Muscle layer of colon (tissue), 2 donors: ENCODE results near the gene TPST1.

Source experiments
- H3K27ac ChIP-seq: one replicate; pipeline ENCODE4 v1.7.0; 2013; ENCODE audit warnings: low read depth, mild to moderate bottlenecking, low read length, moderate library complexity
- H3K27me3 ChIP-seq, 2 donors: one replicate each; pipeline ENCODE4 v1.7.0; 2013; ENCODE audit warnings: low read length in 2 of 2, mild to moderate bottlenecking in 2 of 2; ENCODE audit not compliant: insufficient read depth in 2 of 2, control insufficient read depth in 1 of 2
- H3K36me3 ChIP-seq: one replicate; pipeline ENCODE4 v1.7.0; 2013; ENCODE audit warnings: mild to moderate bottlenecking, low read length; ENCODE audit not compliant: insufficient read depth
- H3K4me1 ChIP-seq: one replicate; pipeline ENCODE4 v1.7.0; 2013; ENCODE audit warnings: mild to moderate bottlenecking, low read length; ENCODE audit not compliant: insufficient read depth
- H3K4me3 ChIP-seq, 2 donors: one replicate each; pipeline ENCODE4 v1.7.0; 2013; ENCODE audit warnings: low read length in 2 of 2, low read depth in 1 of 2, mild to moderate bottlenecking in 1 of 2, moderate library complexity in 1 of 2
- H3K9ac ChIP-seq: one replicate; pipeline ENCODE4 v1.7.0; 2013; ENCODE audit warnings: low read length
- H3K9me3 ChIP-seq: one replicate; pipeline ENCODE4 v1.7.0; 2013; ENCODE audit warnings: mild to moderate bottlenecking, low read length
- donor health status: abdominal sarcoma.
- donor health status: Adenocarcinoma of cecum.

The TPST1 gene

GRCh38 chr7:66189695-66190503 is 15.2 kb upstream of the TPST1 start:
- Histone ChIP-seq H3K9ac (no peak overlapping the region), H3K27me3 (no peaks in the 10 kb centered on the region), H3K27ac (no peak overlapping the region), H3K4me1 (no peaks in the 10 kb centered on the region), H3K4me3 (no peak overlapping the region), H3K36me3 (no peaks in the 10 kb centered on the region), H3K9me3 (no peaks in the 10 kb centered on the region)

- Histone ChIP-seq H3K4me3 (no peak overlapping the region), H3K27ac (no peak overlapping the region), H3K9ac (no peak overlapping the region), H3K4me1 (no peaks in the 10 kb centered on the region), H3K9me3 (no peaks in the 10 kb centered on the region), H3K27me3 (no peaks in the 10 kb centered on the region), H3K36me3 (no peaks in the 10 kb centered on the region)
Observed at GRCh38 chr7:66190504-66190857, 14.7 kb upstream of the TPST1 start.

- Histone ChIP-seq H3K27me3 (no peaks in the 10 kb centered on the region), H3K4me1 (no peaks in the 10 kb centered on the region), H3K4me3 (no peak overlapping the region), H3K9ac (no peak overlapping the region), H3K36me3 (no peaks in the 10 kb centered on the region), H3K9me3 (no peaks in the 10 kb centered on the region), H3K27ac (no peak overlapping the region)
Observed at GRCh38 chr7:66193146-66193725, 11.9 kb upstream of the TPST1 start.

- H3K9me3 ChIP-seq = no peaks in the 10 kb centered on the region
- no peaks in the 10 kb centered on the region for H3K27me3 ChIP-seq
- no peaks in the 10 kb centered on the region for H3K4me1 ChIP-seq
- no peak overlapping the region for H3K9ac ChIP-seq
- no peak overlapping the region for H3K27ac ChIP-seq
- no peaks in the 10 kb centered on the region for H3K36me3 ChIP-seq
- H3K4me3 ChIP-seq = no peak overlapping the region
Observed at GRCh38 chr7:66198469-66198868, 6.7 kb upstream of the TPST1 start.

GRCh38 chr7:66198956-66199355 is 6.2 kb upstream of the TPST1 start:
- Histone ChIP-seq H3K9ac (no peak overlapping the region), H3K27ac (no peak overlapping the region), H3K9me3 (no peaks in the 10 kb centered on the region), H3K36me3 (no peaks in the 10 kb centered on the region), H3K27me3 (no peaks in the 10 kb centered on the region), H3K4me1 (no peaks in the 10 kb centered on the region), H3K4me3 (no peak overlapping the region)

GRCh38 chr7:66202441-66202840 is 2.7 kb upstream of the TPST1 start:
- Histone ChIP-seq H3K4me1 (peaks cover 13% of the 10 kb centered on the region), H3K36me3 (no peaks in the 10 kb centered on the region), H3K9me3 (no peaks in the 10 kb centered on the region), H3K27me3 (no peaks in the 10 kb centered on the region), H3K9ac (no peak overlapping the region), H3K4me3 (no peak overlapping the region), H3K27ac (no peak overlapping the region)

- Histone ChIP-seq H3K27me3 (no peaks in the 10 kb centered on the region), H3K4me3 (peak overlapping the region; percentile 84 to 93), H3K9ac (peak overlapping the region; percentile 45), H3K36me3 (no peaks in the 10 kb centered on the region), H3K9me3 (no peaks in the 10 kb centered on the region), H3K4me1 (peaks cover 13% of the 10 kb centered on the region), H3K27ac (peak overlapping the region; percentile 19)
Observed at GRCh38 chr7:66205741-66206090, 582 bp downstream of the TPST1 start.

GRCh38 chr7:66206119-66206933 is 1.2 kb downstream of the TPST1 start:
- no peaks in the 10 kb centered on the region for H3K9me3 ChIP-seq
- peak overlapping the region; percentile 84 to 93 for H3K4me3 ChIP-seq
- no peaks in the 10 kb centered on the region for H3K36me3 ChIP-seq
- H3K27ac ChIP-seq = no peak overlapping the region
- peak overlapping the region; percentile 45 for H3K9ac ChIP-seq
- H3K27me3 ChIP-seq = no peaks in the 10 kb centered on the region
- peaks cover 13% of the 10 kb centered on the region for H3K4me1 ChIP-seq

- Histone ChIP-seq H3K27ac (no peak overlapping the region), H3K4me3 (peak overlapping the region in 1 of 2 donors; percentile 84), H3K9me3 (no peaks in the 10 kb centered on the region), H3K9ac (no peak overlapping the region), H3K4me1 (peaks cover 13% of the 10 kb centered on the region), H3K36me3 (no peaks in the 10 kb centered on the region), H3K27me3 (no peaks in the 10 kb centered on the region)
Observed at GRCh38 chr7:66206934-66207240, 1.8 kb downstream of the TPST1 start.

- no peak overlapping the region for H3K27ac ChIP-seq
Observed at GRCh38 chr7:66207540-66207939, 2.4 kb downstream of the TPST1 start.

GRCh38 chr7:66211429-66211828 is 6.3 kb downstream of the TPST1 start:
- Histone ChIP-seq H3K27ac (no peak overlapping the region), H3K36me3 (no peaks in the 10 kb centered on the region), H3K4me1 (peaks cover under 1% of the 10 kb centered on the region), H3K27me3 (no peaks in the 10 kb centered on the region), H3K4me3 (no peak overlapping the region), H3K9me3 (no peaks in the 10 kb centered on the region), H3K9ac (no peak overlapping the region)

More at GRCh38 chr7:66207540-66207939, 2.4 kb downstream of the TPST1 start:
- Histone ChIP-seq H3K36me3 (no peaks in the 10 kb centered on the region), H3K9me3 (no peaks in the 10 kb centered on the region), H3K9ac (no peak overlapping the region), H3K4me1 (peaks cover 13% of the 10 kb centered on the region), H3K4me3 (no peak overlapping the region), H3K27me3 (no peaks in the 10 kb centered on the region)
